ENCODE data around the gene STAM.

The STAM gene

DNA sequence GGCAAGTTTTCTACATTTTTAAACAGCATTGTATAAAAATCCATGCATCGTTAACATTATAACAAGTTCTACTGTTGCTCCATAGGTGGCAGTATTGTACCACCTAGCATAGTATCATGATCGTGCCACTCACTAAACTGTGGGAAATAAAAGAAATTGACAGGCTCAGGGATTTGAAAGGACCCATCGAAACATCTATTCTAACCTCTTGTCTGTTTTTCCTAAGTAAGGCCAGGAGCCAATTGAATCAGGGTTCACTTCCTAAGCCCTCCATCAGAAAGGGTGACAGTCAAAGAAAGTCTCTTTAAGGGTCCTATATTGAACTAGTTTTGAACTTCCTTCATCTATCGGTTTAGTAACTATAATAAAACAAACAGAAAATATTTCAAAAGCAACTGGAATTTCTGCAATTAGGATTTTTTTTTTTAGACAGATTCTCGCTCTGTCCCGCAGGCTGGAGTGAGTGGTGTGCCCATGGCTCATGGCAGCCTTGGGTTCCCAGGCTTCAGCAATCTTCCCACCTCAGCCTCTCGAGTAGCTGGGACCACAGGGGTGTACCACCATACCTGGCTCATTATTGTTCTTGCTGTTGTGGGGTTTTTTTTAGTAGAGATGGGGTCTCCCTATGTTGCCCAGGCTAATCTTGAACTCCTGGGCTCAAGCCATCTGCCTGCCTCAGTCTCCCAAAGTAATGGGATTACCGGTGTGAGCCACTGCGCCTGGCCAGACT, 36.2 kb upstream of the STAM start:
- peak; percentile 58 for DNase-seq (ENCODE audit: low read depth)
- H3K4me3 ChIP-seq (ENCODE audit: low read depth, low read length), result no peak overlapping the region
- TF ChIP-seq, protein P1, sequence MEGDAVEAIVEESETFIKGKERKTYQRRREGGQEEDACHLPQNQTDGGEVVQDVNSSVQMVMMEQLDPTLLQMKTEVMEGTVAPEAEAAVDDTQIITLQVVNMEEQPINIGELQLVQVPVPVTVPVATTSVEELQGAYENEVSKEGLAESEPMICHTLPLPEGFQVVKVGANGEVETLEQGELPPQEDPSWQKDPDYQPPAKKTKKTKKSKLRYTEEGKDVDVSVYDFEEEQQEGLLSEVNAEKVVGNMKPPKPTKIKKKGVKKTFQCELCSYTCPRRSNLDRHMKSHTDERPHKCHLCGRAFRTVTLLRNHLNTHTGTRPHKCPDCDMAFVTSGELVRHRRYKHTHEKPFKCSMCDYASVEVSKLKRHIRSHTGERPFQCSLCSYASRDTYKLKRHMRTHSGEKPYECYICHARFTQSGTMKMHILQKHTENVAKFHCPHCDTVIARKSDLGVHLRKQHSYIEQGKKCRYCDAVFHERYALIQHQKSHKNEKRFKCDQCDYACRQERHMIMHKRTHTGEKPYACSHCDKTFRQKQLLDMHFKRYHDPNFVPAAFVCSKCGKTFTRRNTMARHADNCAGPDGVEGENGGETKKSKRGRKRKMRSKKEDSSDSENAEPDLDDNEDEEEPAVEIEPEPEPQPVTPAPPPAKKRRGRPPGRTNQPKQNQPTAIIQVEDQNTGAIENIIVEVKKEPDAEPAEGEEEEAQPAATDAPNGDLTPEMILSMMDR (IDR thresholded peaks at IDR 0.05; ENCODE audit: insufficient read depth, low read depth, low read length, missing control alignments), result peak; percentile 76

DNA sequence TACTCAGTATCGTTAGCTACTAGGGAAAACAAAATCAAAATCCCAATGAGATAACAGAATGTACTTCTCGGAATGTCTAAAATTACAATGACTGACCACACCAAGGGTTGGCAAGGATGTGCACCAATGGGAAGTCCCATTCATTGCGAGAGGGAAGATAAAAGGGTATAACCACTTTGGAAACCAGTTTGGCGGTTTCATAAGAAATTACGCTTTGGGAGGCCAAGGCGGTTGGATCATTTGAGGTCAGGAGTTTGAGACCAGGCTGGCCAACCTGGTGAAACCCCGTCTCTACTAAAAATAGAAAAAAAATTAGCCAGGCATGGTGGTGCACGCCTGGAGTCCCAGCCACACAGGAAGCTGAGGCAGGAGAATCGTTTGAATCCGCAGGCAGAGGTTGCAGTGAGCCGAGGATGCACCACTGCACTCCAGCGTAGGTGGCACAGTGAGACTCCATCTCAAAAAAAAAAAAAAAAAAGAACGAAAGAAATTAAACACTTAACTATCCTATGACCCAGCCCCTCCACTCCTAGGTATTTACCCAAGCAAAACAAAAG, 34.4 kb upstream of the STAM start:
- H3K4me3 ChIP-seq (ENCODE audit: low read depth, low read length), result no peak overlapping the region
- TF ChIP-seq, protein P1 (IDR thresholded peaks at IDR 0.05; ENCODE audit: insufficient read depth, low read depth, low read length, missing control alignments), result no peak
- DNase-seq (ENCODE audit: low read depth), result no peak

DNA sequence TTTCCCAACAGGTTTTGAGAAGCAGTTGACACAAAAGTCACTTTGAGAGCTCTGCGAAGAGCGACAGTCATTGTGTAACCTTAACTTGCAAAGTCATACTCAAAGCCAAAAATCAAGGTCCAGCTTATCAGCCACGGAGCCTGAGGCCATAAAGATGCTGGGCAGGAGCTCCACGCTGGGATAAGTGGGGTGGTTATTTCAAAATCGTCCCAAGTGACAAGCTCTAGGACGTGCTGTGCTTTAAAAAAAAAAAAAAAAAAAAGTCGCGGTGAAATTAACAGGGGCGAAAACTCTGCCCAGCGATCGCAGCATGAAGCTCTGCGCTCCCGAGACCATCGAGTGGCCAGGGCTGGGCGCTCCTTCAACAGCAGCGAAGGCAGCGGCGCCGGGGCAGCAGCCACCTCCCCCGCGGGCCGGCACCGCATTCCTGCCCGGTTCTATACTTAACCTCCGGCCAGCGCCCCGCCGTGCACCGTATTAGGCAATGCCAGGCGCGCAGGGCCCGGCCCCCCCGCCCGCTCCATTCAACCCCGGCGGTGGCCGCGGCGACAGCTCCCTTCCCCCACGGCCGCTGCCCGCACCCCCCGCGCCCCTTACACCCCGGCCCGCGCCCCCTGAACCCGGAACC, 27.4 kb upstream of the STAM start:
- TF ChIP-seq, protein P1 (IDR thresholded peaks at IDR 0.05; ENCODE audit: insufficient read depth, low read depth, low read length, missing control alignments), result no peak
- peak; percentile 29 for DNase-seq (ENCODE audit: low read depth)
- peak overlapping the region; percentile 52 for H3K4me3 ChIP-seq (ENCODE audit: low read depth, low read length)

DNA sequence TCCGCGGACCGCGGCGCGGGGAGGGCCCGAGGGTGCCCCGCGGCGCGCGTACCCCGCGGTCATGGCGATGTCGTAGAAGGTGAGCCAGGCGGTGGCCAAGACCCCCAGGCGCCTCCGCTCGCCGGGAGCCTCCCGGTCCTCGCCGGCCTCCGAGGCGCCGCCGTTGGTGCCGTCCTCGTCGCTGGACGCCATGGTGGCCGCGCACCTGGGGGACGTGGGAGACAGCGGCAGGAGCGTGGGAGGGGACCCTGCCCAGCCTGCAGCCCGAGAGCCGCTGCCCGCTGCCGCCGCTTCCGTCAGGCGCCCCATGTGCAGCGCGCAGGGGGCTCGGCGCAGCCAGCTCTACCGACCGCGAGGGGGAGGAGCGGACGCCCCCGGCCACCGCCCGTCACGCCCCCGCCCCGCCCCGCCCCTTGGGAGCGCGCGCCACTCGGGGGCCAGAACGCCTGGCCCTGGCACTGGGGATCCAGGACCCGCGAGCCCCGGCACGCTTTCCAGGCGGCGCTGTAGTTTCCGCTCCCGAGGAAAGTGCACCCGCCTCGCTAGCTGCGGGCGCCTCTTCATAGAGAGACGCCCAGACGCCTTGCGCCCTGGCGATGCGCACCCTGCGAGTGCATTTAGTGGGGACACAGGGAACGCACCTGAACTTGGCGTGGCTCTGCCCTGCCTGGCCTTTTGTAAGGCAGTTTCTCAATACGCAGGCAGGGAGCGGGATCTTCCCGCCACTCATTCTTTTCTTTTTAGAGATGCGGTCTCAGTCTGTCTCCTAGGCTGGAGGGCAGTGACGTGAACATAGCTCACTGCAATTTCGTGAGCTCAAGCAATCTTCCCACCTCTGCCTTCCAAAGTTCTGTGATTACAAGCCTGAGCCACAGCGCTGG, 26.7 kb upstream of the STAM start, which contains the start of gene HACD1:
HACD1 (minus strand) TSS at position 344 of the 881 bp plus-strand sequence; CDS start at position 309, 35 bp downstream.
- peak within 1 kb of the TSS; percentile 52 for H3K4me3 ChIP-seq (ENCODE audit: low read depth, low read length)
- TF ChIP-seq, protein P1 (IDR thresholded peaks at IDR 0.05; ENCODE audit: insufficient read depth, low read depth, low read length, missing control alignments), result peak; percentile 1
- peak; percentile 46 for DNase-seq (ENCODE audit: low read depth)

DNA sequence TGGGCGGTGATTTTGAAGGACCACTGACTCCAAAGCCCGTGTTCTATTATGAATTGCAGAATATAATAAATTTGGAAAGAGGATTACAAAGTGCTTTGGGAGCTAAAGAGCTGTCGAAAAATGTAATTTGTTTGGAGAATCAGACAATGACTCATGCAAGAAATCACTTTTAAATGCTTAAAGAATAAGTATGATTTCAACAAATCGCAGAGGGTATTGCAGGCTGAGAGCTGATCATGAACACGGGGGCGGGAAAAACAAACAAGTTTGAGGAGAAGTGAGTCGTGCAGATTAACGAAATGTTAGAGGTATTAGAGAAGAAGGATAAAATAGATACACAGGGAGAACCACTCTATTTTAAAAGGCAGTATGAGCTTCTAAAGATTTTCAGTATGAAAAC, 21.9 kb upstream of the STAM start:
- no peak overlapping the region for H3K4me3 ChIP-seq (ENCODE audit: low read depth, low read length)
- TF ChIP-seq, protein P1 (IDR thresholded peaks at IDR 0.05; ENCODE audit: insufficient read depth, low read depth, low read length, missing control alignments), result no peak
- DNase-seq (ENCODE audit: low read depth), result no peak

DNA sequence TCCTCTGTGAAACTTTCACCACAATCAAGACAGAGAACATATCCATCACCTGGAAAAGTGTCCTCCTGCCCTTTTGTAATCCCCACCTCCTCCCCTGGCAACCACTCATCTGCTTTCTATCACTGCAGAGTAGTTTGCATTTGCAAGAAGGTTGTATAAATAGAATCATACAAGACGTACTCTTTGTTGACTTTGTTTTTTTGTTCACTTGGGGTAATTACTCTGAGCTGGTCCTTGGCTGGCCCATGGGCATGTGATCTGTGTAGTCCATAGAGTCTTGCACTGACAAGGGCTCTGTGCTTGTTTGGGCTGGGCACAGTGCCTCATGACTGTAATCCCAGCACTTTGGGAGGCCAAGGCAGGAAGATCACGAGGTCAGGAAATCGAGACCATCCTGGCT, 19.0 kb upstream of the STAM start:
- DNase-seq (ENCODE audit: low read depth), result no peak
- no peak overlapping the region for H3K4me3 ChIP-seq (ENCODE audit: low read depth, low read length)
- TF ChIP-seq, protein P1 (IDR thresholded peaks at IDR 0.05; ENCODE audit: insufficient read depth, low read depth, low read length, missing control alignments), result no peak

Data from GM12865 (cell line).